ENCODE measurements around the gene LRRK1.
A peak's percentile ranks its signal among the peaks of the same experiment; 100 is the strongest.

DNA sequence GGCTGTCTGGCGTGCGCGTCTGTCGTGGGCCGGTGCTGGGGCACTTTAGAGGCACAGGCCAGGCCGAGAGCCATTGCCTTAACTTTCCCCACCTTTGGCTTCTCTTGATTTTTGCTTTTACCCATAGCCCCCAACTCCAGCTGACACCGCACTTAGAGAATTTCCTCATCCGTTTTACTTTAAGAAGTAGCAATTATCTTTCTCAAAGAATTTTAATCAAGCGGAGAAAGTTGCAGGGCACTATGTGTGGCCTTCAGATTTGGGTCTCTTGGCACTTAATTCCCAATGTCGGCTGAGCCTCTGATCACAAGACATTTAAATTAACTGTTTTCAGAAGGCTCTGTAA is 38.3 kb upstream of the LRRK1 start:
- TF ChIP-seq, protein P1, sequence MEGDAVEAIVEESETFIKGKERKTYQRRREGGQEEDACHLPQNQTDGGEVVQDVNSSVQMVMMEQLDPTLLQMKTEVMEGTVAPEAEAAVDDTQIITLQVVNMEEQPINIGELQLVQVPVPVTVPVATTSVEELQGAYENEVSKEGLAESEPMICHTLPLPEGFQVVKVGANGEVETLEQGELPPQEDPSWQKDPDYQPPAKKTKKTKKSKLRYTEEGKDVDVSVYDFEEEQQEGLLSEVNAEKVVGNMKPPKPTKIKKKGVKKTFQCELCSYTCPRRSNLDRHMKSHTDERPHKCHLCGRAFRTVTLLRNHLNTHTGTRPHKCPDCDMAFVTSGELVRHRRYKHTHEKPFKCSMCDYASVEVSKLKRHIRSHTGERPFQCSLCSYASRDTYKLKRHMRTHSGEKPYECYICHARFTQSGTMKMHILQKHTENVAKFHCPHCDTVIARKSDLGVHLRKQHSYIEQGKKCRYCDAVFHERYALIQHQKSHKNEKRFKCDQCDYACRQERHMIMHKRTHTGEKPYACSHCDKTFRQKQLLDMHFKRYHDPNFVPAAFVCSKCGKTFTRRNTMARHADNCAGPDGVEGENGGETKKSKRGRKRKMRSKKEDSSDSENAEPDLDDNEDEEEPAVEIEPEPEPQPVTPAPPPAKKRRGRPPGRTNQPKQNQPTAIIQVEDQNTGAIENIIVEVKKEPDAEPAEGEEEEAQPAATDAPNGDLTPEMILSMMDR (conservative IDR thresholded peaks at IDR 0.05; ENCODE audit: low read depth in 2 of 2) = no peak
- TF ChIP-seq EZH2phosphoT487 (IDR thresholded peaks at IDR 0.05; ENCODE audit: unreplicated experiment) (no peak), EZH2 (IDR thresholded peaks at IDR 0.05; ENCODE audit: low read depth, unreplicated experiment) (peak; percentile 68), POLR2AphosphoS5 (IDR thresholded peaks at IDR 0.05; ENCODE audit: low read depth) (no peak), NANOG (IDR thresholded peaks at IDR 0.05; ENCODE audit: borderline replicate concordance) (no peak), ZNF114 (CRISPR knock-in tag; IDR thresholded peaks at IDR 0.05) (no peak)
- TF ChIP-seq, protein P2, sequence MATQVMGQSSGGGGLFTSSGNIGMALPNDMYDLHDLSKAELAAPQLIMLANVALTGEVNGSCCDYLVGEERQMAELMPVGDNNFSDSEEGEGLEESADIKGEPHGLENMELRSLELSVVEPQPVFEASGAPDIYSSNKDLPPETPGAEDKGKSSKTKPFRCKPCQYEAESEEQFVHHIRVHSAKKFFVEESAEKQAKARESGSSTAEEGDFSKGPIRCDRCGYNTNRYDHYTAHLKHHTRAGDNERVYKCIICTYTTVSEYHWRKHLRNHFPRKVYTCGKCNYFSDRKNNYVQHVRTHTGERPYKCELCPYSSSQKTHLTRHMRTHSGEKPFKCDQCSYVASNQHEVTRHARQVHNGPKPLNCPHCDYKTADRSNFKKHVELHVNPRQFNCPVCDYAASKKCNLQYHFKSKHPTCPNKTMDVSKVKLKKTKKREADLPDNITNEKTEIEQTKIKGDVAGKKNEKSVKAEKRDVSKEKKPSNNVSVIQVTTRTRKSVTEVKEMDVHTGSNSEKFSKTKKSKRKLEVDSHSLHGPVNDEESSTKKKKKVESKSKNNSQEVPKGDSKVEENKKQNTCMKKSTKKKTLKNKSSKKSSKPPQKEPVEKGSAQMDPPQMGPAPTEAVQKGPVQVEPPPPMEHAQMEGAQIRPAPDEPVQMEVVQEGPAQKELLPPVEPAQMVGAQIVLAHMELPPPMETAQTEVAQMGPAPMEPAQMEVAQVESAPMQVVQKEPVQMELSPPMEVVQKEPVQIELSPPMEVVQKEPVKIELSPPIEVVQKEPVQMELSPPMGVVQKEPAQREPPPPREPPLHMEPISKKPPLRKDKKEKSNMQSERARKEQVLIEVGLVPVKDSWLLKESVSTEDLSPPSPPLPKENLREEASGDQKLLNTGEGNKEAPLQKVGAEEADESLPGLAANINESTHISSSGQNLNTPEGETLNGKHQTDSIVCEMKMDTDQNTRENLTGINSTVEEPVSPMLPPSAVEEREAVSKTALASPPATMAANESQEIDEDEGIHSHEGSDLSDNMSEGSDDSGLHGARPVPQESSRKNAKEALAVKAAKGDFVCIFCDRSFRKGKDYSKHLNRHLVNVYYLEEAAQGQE (IDR thresholded peaks at IDR 0.05; ENCODE audit: unreplicated experiment) = no peak

All from GM23338 (cell line).